HG03103 (cell line): Measurements from ENCODE around the gene MUC2.

Experiments used
- ATAC-seq: cut with Tn5 transposase; IDR thresholded peaks from one replicate; pipeline ENCODE4 v1.9.1; 2021; ENCODE audit warnings: low read depth; ENCODE audit not compliant: unreplicated experiment

The MUC2 gene

DNA sequence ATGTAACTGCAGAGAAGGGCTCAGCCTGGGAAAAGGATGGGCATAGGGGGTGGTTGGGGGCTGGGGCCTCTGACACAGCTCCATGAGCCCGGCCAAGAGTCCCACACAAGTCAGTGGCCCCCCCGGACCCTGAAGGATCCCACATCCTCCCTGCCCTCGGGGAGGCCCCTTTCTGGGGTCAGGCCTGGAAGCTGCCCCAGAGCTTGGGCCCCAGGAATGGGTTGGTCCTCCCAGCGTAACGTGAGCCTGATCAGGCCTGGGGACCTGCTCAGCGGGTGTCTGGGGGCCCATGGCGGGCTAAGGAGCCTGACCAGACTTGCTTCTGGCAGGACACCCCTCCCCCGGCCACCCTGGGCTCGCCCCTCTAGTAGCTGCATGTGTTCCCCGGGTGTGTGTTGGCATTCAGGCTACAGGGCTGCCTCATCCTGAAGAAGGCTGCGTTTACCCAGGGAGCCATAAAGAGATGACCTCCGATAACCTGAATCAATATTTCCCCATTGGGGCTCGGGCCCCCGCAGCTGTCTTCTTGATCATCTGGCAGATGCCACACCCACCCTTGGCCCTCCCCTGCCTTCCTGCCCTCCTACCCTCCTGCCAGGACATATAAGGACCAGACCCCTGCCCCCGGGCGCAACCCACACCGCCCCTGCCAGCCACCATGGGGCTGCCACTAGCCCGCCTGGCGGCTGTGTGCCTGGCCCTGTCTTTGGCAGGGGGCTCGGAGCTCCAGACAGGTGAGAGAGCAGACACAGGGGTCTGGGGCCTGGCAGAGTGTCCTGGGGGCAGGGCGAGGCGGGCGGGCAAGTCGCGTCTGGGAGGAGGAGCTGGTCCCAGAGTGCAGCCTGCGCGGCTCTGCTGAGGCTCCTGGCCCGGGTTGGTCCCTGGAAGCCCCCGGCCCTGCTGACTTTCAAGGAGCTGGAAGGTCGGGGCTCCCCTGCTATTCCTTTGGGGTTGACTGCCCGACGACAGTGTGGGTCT lies at the start of gene MUC2:
TSS of gene MUC2 (plus strand) at position 631 of the 978 bp plus-strand sequence.
- no peak for ATAC-seq

DNA sequence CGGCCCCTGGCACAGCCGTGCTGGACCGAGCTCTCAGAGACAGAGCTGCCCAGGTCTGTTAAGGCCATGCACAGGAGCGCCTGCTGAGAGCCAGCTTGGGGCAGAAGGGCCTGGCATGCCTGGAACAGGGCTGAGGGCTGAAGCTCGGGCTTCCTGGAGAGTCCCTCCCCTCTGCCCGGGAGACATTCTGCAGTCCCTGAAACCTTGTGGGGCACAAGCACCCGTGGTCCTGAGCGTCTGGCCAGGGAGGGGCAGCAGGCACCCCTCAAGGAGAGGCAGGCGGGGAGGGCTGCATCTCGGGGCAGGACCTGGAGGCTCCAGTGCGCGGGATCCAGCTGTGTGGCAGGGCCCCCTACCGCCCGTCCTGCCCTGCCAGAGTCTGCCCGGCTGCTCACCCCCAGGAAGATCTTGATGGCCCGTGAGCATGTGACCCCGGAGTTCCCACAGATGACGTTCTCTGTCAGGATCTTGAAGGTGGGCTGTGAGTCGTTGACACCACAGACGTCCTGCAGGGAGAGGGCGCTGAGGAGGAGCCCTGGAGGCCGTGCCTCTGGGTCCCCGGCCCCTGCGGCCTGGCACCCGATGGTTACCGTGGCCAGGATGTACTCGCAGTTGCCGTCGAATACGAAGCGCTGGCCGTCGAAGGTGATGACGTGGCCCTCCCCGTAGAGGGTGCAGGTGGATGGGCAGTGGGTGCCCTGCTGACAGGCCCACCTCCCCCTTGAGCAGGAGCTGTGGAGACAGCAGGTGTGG lies 49.1 kb upstream of the MUC2 start:
- ATAC-seq, result no peak

DNA sequence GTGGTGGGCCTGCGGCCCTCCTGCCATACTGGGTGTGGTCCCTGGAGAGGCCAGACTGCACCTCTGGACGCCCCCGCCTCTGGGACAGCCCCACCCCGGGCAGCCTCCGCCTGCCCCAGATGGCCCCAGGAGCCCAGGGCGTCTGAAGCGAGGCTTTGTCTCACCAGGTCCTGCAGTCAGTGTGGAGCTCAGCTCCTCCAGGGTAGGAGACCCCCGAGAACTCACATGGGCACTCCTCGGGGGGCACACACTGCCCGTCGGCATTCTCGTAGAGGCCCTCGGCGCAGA lies 48.6 kb upstream of the MUC2 start:
- ATAC-seq, result no peak

DNA sequence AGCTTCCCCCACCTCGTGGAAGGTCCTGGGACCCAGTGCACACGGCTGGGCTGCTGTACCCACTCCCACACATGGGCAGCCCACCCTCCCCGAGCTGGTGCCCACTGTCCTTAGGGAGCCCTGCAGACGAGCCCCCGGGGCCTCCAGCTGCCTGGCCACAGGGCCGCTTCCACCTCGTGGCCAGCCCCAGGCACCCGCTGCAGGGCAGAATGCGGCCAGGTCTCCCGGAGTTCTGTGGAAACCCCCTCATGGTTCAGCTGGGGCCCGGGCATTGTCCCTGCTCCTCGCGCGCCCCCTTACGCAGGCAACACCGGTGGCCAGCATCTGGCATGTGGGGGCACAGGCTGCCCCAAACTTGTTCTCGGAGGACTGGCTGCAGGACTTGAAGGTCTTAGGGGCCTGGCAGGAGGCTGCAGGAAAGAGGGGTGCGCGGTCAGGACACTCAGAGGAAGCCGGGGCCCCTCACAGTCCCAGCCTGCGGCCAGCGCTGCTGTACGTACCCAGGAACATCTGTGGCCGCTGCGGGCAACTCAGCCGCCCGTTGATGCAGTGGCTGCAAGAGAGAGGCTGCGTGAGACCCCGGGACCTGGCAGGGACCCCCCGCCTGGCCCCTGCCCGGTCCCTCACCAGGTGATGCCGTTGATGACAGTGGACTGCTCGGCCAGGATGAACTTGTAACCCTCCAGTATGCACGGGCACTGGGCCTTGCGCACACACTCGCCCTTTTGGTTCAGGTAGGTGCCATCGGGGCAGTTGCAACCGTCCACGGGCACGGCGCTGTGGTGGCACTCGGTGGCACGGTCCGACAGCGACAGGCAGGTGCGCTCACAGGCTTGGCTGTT lies 47.8 kb upstream of the MUC2 start:
- ATAC-seq, result no peak

DNA sequence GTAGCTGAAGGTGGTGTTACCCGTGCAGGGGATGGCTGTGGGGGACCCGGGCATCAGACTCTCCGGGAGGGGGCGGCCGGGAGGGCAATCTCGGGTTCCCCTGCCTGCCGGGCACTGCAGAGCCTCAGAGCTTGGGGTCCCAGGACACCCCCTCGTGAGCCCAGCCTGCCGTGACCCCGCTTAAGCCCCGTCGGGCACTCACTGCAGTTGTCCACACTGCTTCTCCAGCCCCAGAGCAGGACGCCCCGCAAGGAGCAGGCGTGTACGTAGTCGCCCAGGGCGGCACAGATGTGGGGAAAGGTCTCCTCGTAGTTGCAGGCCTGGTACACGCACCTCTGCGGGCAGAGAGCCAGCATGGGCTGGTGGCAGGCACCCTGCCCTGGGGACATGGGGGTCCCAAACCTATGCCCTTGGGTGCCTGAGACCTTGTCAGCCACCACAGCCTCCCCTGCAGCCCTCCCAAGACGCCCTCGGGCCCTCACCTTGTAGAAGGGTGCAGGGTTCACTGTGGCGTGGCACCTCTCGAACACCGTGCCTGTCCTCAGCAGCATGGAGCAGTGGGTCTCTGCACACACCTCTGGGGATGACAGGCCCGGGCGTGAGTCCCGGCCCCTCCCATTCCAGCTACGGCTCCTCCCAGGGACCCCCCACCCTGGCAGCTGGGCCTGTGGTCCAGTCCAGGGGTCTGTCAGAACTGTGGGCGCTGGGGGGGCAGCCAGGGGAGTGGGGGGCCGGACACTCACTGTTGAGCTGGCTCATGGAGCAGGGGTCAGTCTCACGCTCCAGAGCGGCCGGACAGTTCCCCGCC lies 47.0 kb upstream of the MUC2 start:
- no peak for ATAC-seq

DNA sequence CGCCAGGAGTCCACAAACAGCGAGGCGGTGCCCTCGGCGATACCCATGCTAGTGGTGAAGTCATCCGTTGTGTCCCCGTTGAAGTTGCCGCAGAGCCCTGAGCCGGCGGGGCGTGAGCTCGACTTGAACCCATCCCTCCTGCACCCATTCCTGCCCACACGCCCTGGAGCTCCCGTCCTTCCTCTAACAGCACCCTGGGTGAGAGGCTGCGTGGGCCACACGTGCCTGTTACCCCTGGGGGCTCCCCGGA lies 46.5 kb upstream of the MUC2 start:
- ATAC-seq, result no peak

DNA sequence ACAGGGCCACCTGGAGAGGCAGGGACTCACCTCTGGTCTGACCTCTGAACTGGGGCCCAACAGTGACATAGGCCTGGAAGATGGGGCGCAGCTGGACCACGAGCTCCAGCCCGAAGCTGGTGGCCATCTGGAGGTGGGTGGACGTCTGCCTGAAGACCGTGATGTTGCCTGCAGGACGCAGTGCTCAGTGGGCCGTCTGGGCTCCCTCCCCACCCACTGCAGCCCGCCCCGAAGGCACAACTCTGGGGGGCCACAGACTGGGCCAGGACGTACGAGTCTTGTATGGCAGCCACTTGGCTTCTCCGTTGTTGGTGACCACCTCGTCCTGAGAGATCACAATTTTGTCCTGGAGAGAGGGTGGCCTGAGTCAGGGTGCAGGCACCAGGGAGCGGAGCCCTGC lies 46.1 kb upstream of the MUC2 start:
- no peak for ATAC-seq

DNA sequence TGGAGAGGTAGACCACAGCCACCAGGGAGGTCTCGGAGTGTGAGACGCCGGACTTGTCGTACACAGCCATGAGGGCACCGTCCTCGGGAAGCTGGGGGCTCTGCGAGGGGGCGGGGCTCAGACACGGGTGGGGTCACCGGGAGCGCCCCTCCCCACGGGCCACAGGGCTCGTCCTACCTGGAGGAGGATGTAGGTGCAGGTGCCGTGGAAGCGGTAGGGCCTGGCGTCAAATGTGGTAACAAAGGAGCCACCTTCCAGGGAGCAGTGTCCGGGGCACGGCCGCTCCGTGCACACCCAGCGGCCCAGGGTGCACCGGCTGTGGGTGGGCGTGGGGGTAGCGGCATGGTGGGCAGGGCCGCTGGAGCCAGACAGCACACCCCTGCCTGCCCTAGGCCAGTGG lies 45.6 kb upstream of the MUC2 start:
- no peak for ATAC-seq

DNA sequence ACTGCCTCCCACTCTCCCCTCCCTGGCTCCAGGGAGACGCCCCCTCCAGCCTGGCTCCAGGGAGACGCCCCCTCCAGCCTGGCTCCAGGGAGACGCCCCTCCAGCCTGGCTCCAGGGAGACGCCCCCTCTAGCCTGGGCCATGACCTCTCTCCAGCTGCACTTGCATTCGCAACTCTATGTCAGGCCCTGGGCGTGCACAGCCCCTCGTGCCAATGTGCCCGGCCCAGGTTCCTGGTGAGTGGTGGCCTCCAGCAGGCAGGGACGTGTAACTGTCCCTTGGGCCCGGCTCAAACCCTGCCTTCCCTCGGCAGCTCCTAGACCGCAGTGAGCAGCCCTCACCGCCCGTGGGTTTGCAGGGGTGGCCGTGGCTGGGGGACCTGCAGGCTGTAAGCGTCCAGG lies 45.0 kb upstream of the MUC2 start:
- no peak for ATAC-seq

DNA sequence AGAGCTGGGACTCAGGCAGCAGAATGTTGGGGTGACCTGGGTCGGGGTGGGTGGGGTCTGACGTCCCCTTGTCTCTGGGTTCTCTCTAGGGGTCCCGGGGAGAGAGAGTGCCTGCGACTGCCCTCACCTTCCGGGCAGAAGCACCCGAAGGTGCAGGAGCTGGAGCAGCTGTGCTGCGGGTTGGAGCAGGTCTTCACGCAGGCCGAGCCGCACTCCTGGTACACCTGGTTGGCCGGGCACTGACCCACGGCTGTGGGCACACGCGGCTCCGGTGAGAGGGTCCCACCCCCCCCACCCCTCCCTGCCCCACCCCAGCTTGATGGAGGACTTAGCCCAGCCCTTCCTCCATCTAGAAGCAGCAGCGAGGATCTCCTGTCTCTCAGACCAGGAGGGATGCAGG lies 44.6 kb upstream of the MUC2 start:
- no peak for ATAC-seq

DNA sequence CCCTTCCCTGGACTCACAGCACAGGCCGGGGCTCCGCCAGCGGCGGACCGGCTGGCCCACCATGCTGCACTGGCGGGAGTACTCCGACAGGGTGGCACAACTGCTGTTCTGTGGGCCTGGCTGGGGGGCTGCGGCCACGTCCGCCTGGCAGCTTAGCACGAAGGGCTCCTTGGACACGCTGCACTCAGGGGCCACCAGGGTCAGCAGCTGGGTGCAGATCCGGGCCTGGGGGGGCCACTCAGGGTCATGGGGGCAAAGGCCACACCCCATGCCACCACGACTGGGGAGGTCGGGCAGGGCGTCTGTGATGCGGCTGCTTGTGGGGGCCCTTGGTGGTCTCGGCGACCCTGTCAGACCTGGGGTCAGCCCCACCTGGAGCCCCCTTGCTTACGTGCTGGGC lies 44.1 kb upstream of the MUC2 start:
- ATAC-seq, result no peak

DNA sequence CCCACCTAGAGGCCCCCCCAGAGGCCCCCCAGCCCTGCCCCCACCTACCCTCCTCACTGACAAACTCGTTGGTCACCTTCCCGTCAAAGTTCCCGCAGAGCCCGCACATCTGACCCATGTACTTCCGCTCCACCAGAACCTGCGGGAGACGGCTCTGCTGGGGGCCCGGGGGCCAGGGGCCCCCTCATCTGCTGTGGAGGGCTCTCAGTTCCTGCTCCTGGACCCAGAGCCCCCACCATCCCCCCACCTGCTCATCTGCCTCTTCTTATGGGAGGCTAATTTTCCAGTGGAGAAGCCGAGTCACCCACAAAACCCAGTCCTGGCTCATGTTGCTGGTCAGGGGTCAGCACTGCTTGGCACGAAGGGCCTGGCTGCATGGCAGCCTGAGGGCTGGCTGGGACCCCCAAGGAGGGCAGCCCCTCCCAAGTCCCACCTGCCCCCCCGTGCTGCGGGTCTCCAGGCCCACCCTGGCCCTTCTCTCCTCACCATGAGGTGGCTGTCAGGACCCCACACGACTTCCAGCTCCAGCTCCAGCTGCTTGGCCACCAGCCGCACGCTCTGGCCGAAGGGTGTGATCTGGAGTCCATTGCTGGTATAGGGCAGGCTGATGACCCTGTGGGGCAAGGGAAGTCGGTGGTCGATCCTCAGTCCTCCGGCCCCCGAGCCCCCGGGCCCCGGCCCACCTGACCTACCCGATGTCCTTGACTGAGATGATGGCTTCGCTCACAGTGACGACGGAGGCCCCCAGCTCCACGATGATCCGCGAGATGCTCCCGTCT lies 43.4 kb upstream of the MUC2 start:
- ATAC-seq, result no peak

DNA sequence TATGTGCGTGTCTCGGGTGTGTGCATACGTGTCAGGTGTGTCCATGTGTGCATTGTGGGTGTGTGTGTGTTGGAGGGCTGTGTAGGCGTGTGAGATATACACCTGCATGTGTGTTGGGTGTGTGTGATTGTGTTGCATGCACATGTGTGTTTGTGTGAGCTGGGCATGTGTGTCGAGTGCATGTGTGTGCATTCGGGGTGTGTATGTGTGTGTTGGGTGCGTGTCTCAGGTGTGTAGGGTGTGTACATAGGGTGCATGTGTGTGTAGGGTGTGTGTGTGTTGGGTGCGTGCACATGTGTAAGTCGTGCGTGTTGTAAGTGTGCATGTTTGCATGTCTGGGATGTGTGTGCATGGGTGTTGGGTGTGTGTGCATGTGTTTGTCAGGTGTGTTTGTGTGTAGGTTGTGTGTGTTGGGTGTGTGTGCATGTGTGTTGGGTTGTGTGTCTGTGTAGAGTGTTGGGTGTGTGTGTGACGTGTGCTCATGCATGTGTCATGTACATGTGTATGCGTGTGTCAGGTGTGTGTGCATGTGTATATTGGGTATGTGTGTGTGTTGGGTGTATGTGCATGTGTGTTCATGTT lies 42.3 kb upstream of the MUC2 start:
- no peak for ATAC-seq

DNA sequence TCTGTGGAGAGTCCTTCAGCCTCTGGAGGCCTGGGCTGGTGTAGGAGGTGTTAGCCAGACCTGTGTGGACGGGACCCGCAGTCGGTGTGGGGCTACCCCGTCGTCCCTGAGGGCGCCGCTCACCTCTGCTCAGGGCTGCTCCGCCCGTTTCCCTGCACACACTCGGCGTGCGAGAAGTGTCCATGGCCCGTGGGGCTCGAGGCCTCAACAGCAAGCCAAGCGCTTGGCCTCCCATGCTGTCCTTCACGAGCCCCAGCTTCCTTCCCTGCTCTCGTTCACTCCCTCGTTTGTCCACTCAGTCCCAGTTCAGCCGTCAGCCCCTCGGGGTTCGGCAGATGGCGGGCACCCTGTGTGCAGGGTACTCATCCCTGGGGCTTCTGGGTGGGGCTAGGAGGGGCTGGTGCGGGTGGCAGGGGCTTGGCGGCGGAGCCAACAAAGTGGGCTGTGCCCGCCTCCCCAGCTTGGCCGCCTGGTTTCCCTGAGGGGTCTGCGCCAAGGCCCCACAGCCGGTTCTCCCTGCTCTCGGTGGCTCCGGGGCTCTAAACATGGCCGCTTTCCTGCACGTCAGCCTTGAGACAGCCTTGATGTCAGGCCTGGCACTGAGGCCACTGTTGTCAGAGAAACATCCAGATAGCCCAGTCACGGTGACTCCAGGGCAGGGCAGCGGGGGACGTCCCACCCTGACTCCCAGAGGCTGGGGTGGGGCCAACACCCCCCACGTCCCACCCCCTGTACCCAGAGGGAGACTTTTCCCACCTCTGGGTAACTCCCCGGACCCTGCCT lies 41.5 kb upstream of the MUC2 start:
- no peak for ATAC-seq

DNA sequence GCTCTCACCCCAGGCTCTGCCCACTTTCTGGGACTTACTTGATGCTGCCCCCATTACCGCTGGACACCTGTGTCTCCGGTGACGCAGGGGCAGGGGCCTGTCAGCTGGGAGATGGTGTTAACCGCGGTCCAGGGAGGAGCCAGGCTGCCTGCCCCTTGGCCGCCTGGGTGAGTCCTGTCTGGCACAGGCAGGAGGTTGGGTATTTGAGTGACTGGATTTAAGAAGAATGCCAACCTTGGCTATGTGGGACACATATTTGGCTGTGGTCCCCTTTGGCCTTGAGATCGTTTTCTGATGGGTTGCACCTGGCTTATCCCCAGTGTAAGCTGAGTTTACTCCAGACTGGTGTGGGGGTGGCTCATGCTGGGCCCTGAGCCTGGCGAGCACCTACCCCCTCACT lies 40.7 kb upstream of the MUC2 start:
- no peak for ATAC-seq

DNA sequence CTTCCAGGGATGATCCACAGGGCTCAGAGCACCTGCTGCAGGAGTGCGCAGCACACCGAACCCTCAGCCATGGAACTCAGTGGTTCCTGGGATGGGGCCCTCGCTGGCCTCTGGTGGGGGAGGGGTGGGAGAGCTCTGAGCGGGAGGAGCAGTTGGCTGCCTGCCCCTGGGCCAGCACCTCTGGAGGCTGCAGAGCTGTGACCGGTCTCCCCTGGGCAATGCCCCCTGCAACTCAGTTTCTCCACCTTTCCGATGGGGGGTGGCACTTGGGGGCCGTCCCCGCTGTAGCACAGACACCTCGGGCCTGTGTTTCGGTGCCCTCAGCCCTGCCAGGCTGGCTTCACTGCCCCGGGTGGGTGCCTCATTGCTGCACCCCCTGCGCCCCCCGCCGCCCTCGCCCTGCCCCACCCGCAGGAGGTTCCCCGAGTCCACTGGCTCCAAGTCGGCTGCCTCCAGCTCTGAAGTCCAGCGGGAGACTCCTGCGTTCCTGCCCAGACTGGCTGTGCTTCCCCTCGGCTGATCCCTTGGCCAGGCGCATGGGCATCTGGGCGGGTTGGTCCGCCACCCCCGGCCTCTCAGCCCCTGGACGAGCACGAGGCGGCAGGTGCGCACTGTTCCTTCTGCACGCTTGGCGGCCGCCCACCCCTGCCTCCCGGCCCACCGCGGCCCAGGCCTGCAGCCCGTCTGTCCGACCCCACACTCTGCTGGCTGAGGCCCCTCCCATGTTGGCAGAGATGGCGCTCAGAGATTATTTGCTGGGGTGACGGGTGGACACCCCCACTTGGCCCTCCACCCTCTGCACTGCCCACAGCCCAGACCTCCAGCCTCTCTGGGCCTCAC lies 40.0 kb upstream of the MUC2 start:
- ATAC-seq, result no peak

DNA sequence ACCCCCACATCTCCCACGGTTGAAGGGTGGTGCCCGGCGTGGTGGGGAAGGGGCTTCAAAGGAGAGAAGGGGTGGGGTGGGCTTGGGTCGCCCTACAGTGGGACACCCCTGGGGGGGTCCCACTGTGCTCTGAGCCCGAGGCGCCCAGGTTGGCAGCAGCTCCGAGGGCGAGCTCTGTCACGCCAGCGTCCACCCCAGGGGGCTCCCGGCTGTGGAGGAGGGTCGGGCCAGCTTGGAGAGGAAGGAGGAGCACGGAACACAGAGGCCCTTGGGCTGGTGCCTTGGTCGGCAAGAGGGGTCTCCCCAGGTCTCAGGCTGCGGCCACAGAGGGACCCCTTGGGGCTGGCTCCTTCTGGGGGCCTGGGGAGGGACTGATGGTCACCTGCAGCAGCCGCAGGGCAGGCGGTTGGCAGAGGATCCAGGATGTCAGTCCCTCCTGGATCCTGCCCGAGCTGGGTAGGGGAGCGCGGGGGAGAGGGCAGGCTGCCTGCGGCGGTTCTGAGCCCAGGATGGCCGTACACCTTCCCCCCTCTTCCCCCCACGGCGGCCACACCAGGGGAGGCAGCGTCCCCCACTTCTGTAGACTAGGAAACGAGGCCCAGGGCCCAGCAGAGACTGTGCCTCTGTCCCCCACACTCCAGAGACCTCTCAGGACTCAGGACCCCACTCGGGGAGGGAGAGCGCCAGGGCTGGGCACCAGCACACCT lies 38.9 kb upstream of the MUC2 start:
- ATAC-seq, result no peak
